A549 (cell line): ENCODE measurements around the gene PIGU. TPM values are rescaled to one million over a fixed set of nuclear protein-coding genes. Genes with fewer than 3 reads are reported as not detected.

Experiments
- ATAC-seq, 2 experiments: fragments of 200-7000 bp in 1 of 2; fragments of >200 bp in 1 of 2; cut with Nextera tagmentation in 1 of 2; cut with Tn5 transposase in 1 of 2; 3 replicates each; pipeline versions ENCODE4 v1.8.0 to v1.9.1; 2018 to 2020; ENCODE audit warnings: mild to moderate bottlenecking in 1 of 2, moderate library complexity in 1 of 2
- CTCF ChIA-PET: fragments of 300-600 bp; sonication (Branson Sonifier 250); formaldehyde crosslinking; extraction: SDS; loops from one replicate; lab custom pipeline; 2021; ENCODE audit warnings: antibody characterized with exemption, inconsistent platforms; lab: Yijun Ruan, JAX
- POLR2A ChIA-PET: fragments of 350-600 bp; formaldehyde crosslinking; extraction: SDS; loops from one replicate; lab custom pipeline; 2021; ENCODE audit warnings: antibody characterized with exemption, inconsistent platforms; lab: Yijun Ruan, JAX
- DNase-seq, 2 experiments: peaks; one replicate each; pipeline versions ENCODE4 v3.0.0 to v3.0.0-alpha.2; 2011 to 2016; ENCODE audit warnings: low read depth in 1 of 2, low spot score in 1 of 2
- FAIRE-seq: peaks from 2 replicates; lab custom pipeline; 2011; peaks lifted over from hg19 to GRCh38; lab: Jason Lieb, UNC
- H3K27ac ChIP-seq, 2 experiments: fragments of >200 bp; sonication (Bioruptor Twin); formaldehyde crosslinking; 3 replicates each; pipeline ENCODE4 v1.5.1; 2016 to 2017
- H3K4me1 ChIP-seq: fragments of >200 bp; sonication (Bioruptor Twin); formaldehyde crosslinking; 3 replicates; pipeline ENCODE4 v1.6.1; 2016
- H3K4me2 ChIP-seq: fragments of >200 bp; sonication (Bioruptor Twin); formaldehyde crosslinking; 3 replicates; pipeline ENCODE4 v1.6.1; 2016
- H3K4me3 ChIP-seq: fragments of >200 bp; sonication (Bioruptor Twin); formaldehyde crosslinking; 3 replicates; pipeline ENCODE4 v1.5.1; 2016
- H3K9me3 ChIP-seq: fragments of >200 bp; sonication (Bioruptor Twin); formaldehyde crosslinking; 3 replicates; pipeline ENCODE4 v1.6.1; 2016
- BCL3 ChIP-seq: fragments of >200 bp; sonication (Bioruptor Twin); formaldehyde crosslinking; IDR thresholded peaks from 3 replicates; pipeline ENCODE4 v1.6.1; 2016
- BHLHE40 ChIP-seq: IDR thresholded peaks from 2 replicates; pipeline ENCODE4 v1.6.1; 2012; ENCODE audit warnings: low read depth, low read length, inconsistent platforms
- CBX2 ChIP-seq: fragments of 200-600 bp; sonication (generic); IDR thresholded peaks from 2 replicates; pipeline ENCODE4 v1.6.1; 2016; ENCODE audit warnings: low read depth, mild to moderate bottlenecking, borderline replicate concordance
- CBX8 ChIP-seq: fragments of 200-600 bp; sonication (generic); IDR thresholded peaks from 2 replicates; pipeline ENCODE4 v1.6.1; 2016
- CEBPB ChIP-seq, 2 experiments: fragments of >200 bp in 1 of 2; sonication (Bioruptor Twin) in 1 of 2; formaldehyde crosslinking in 1 of 2; IDR thresholded peaks; 2 replicates each; pipeline ENCODE4 v1.6.1; 2012 to 2016
- EHF ChIP-seq: fragments of 250-450 bp; sonication (Bioruptor Pico); IDR thresholded peaks from 2 replicates; pipeline ENCODE4 v1.5.0; 2020; ENCODE audit warnings: mild to moderate bottlenecking
- ELK1 ChIP-seq: fragments of 150-350 bp; IDR thresholded peaks from 2 replicates; pipeline ENCODE4 v1.6.1; 2014; ENCODE audit warnings: low read depth, mild to moderate bottlenecking, low read length
- FOSB ChIP-seq: fragments of 250-450 bp; sonication (Bioruptor Pico); IDR thresholded peaks from 2 replicates; pipeline ENCODE4 v1.5.0; 2020; ENCODE audit warnings: mild to moderate bottlenecking, moderate library complexity
- FOXS1 ChIP-seq: fragments of 250-450 bp; sonication (Bioruptor Pico); IDR thresholded peaks from 2 replicates; pipeline ENCODE4 v1.5.0; 2020; ENCODE audit warnings: mild to moderate bottlenecking, moderate library complexity
- GATA3 ChIP-seq: IDR thresholded peaks from 2 replicates; pipeline ENCODE4 v1.6.1; 2012; ENCODE audit warnings: borderline replicate concordance
- HDAC2 ChIP-seq: fragments of 200-600 bp; sonication (generic); IDR thresholded peaks from 2 replicates; pipeline ENCODE4 v1.6.1; 2016
- HOXA7 ChIP-seq: fragments of 250-450 bp; sonication (Bioruptor Pico); IDR thresholded peaks from 2 replicates; pipeline ENCODE4 v1.5.0; 2020; ENCODE audit warnings: mild to moderate bottlenecking, moderate library complexity
- JUN ChIP-seq, 2 experiments: fragments of >200 bp; sonication (Bioruptor Twin); formaldehyde crosslinking; IDR thresholded peaks; 2 replicates in 1 of 2; 3 replicates in 1 of 2; pipeline ENCODE4 v1.6.1; 2016 to 2017
- JUNB ChIP-seq: fragments of >200 bp; sonication (Bioruptor Twin); formaldehyde crosslinking; IDR thresholded peaks from 2 replicates; pipeline ENCODE4 v1.6.1; 2016
- MYC ChIP-seq: IDR thresholded peaks from 2 replicates; pipeline ENCODE4 v1.6.1; 2012; ENCODE audit warnings: mild to moderate bottlenecking, inconsistent platforms, low read length, improper control_type of control experiment, borderline replicate concordance
- NPAS2 ChIP-seq: fragments of 250-450 bp; sonication (Bioruptor Pico); IDR thresholded peaks from 2 replicates; pipeline ENCODE4 v1.8.0; 2022; ENCODE audit warnings: mild to moderate bottlenecking, moderate library complexity, borderline replicate concordance
- PHF8 ChIP-seq: fragments of 200-600 bp; sonication (generic); IDR thresholded peaks from 2 replicates; pipeline ENCODE4 v1.6.1; 2016; ENCODE audit warnings: low read depth, mild to moderate bottlenecking, antibody characterized with exemption, moderate library complexity, borderline replicate concordance
- POLR2A ChIP-seq: IDR thresholded peaks from 2 replicates; pipeline ENCODE4 v1.6.1; 2012; ENCODE audit warnings: mild to moderate bottlenecking, low read length
- POLR2AphosphoS2 ChIP-seq: conservative IDR thresholded peaks from 2 replicates; pipeline ENCODE4 v1.6.1; 2012; ENCODE audit warnings: low read length, improper control_type of control experiment, inconsistent platforms
- RAD21 ChIP-seq, 2 experiments: fragments of >200 bp in 1 of 2; sonication (Bioruptor Twin) in 1 of 2; formaldehyde crosslinking in 1 of 2; IDR thresholded peaks in 1 of 2; conservative IDR thresholded peaks in 1 of 2; 2 replicates in 1 of 2; 3 replicates in 1 of 2; pipeline ENCODE4 v1.6.1; 2012 to 2018; ENCODE audit warnings: inconsistent platforms in 1 of 2
- RNF2 ChIP-seq: fragments of 200-600 bp; sonication (generic); IDR thresholded peaks from 2 replicates; pipeline ENCODE4 v1.6.1; 2016; ENCODE audit warnings: low read depth, mild to moderate bottlenecking, antibody characterized with exemption, moderate library complexity, borderline replicate concordance
- TFCP2L1 ChIP-seq: fragments of 250-450 bp; sonication (Bioruptor Pico); IDR thresholded peaks from 2 replicates; pipeline ENCODE4 v1.5.0; 2021; ENCODE audit warnings: mild to moderate bottlenecking
- TP53 ChIP-seq: fragments of 250-450 bp; sonication (Bioruptor Pico); IDR thresholded peaks from 2 replicates; pipeline ENCODE4 v1.5.0; 2021; ENCODE audit warnings: mild to moderate bottlenecking, moderate library complexity
- ZFP36 ChIP-seq: fragments of 450-650 bp; IDR thresholded peaks from 2 replicates; pipeline ENCODE4 v1.6.1; 2014; ENCODE audit warnings: borderline replicate concordance; ENCODE audit not compliant: partially characterized antibody
- ZSCAN20 ChIP-seq: fragments of 250-450 bp; sonication (Bioruptor Pico); IDR thresholded peaks from 2 replicates; pipeline ENCODE4 v1.8.0; 2022; ENCODE audit warnings: mild to moderate bottlenecking, moderate library complexity
- WGBS: methylation state at CpG from one replicate; pipeline ENCODE4 v1.1.6; 2017; ENCODE audit errors: missing lambda C conversion rate; 5-methylcytosine and 5-hydroxymethylcytosine counted together
- polyA plus RNA-seq, 4 experiments: library from polyadenylated mRNA; depleted of rRNA in 3 of 4; stranded (reverse); fragments of >200 nt; fragmentation: RNase III in 1 of 4; extraction: RNeasy Plus Mini Kit Qiagen cat#74134 plus additional on column Dnase treatment in 1 of 4; gene quantifications; 2 replicates in 3 of 4; 3 replicates in 1 of 4; pipeline ENCODE4 v1.2.3, GENCODE V29; 2011 to 2017
- TF ChIP-seq, protein P1 (sequence below): fragments of >200 bp; sonication (Bioruptor Twin); formaldehyde crosslinking; IDR thresholded peaks from 3 replicates; pipeline ENCODE4 v1.5.1; 2016
- TF ChIP-seq, protein P2 (sequence below): IDR thresholded peaks from 2 replicates; pipeline ENCODE4 v1.6.1; 2012
- TF ChIP-seq, protein P3 (sequence below): fragments of 450-650 bp; IDR thresholded peaks from 2 replicates; pipeline ENCODE4 v1.6.1; 2014; ENCODE audit warnings: antibody characterized with exemption

Gene PIGU
- polyA plus RNA-seq, 2 of the 4 experiments (the other 2 are of a cell fraction), result 27.8 to 103 TPM

GRCh38 chr20:34709831-34710567, 33.1 kb upstream of the PIGU start:
- ChIA-PET CTCF (interaction anchor here (0.8 to 8.6 kb wide), 12 partner anchors 10 to 397 kb away, joined by 3 to 108 read pairs (median 6); no protein-coding TSS in a partner anchor), POLR2A (no interaction called here)
- Histone ChIP-seq H3K9me3 (no peaks in the 10 kb centered on the region), H3K4me1 (peaks cover 41% of the 10 kb centered on the region), H3K4me2 (peak overlapping the region; percentile 88), H3K27ac (peak overlapping the region; percentile 78 to 99), H3K4me3 (peak overlapping the region; percentile 64)
- ATAC-seq, result peak; percentile 60 to 71
- TF ChIP-seq, protein P1, sequence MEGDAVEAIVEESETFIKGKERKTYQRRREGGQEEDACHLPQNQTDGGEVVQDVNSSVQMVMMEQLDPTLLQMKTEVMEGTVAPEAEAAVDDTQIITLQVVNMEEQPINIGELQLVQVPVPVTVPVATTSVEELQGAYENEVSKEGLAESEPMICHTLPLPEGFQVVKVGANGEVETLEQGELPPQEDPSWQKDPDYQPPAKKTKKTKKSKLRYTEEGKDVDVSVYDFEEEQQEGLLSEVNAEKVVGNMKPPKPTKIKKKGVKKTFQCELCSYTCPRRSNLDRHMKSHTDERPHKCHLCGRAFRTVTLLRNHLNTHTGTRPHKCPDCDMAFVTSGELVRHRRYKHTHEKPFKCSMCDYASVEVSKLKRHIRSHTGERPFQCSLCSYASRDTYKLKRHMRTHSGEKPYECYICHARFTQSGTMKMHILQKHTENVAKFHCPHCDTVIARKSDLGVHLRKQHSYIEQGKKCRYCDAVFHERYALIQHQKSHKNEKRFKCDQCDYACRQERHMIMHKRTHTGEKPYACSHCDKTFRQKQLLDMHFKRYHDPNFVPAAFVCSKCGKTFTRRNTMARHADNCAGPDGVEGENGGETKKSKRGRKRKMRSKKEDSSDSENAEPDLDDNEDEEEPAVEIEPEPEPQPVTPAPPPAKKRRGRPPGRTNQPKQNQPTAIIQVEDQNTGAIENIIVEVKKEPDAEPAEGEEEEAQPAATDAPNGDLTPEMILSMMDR, result peak; percentile 78
- TF ChIP-seq RAD21 (conservative IDR thresholded peaks at IDR 0.05 in 1 of 2, IDR thresholded peaks at IDR 0.05 in 1 of 2) (peak in 1 of 2 experiments; percentile 41; a peak in 3 of 5 replicates), ZSCAN20 (CRISPR knock-in tag) (no peak), FOSB (CRISPR knock-in tag) (no peak), TFCP2L1 (CRISPR knock-in tag) (no peak), MYC (0 out of 2 replicates have a peak, but pooled peaks have one; percentile 25), CBX8 (no peak), FOXS1 (CRISPR knock-in tag) (no peak), GATA3 (no peak), CBX2 (no peak), ZFP36 (no peak), JUNB (no peak), PHF8 (no peak), RNF2 (no peak), HOXA7 (CRISPR knock-in tag) (no peak)
- TF ChIP-seq, protein P2, sequence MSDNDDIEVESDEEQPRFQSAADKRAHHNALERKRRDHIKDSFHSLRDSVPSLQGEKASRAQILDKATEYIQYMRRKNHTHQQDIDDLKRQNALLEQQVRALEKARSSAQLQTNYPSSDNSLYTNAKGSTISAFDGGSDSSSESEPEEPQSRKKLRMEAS, result peak; percentile 28; the same call in 1 of the 2 replicates
- peak in 1 of 2 experiments; percentile 84 for DNase-seq
- 35% methylated on average over 23 of the region's 61 CpGs for WGBS
- no peak for FAIRE-seq

- H3K27ac ChIP-seq, result peak overlapping the region; percentile 78 to 99
- ATAC-seq (peak; percentile 62 to 79), FAIRE-seq (no peak), DNase-seq (peak; percentile 86)
- no peaks in the 10 kb centered on the region for H3K9me3 ChIP-seq
- H3K4me3 ChIP-seq, result peak overlapping the region; percentile 64
- WGBS, result under 1% methylated on average over 16 of the region's 64 CpGs
- peaks cover 40% of the 10 kb centered on the region for H3K4me1 ChIP-seq
- H3K4me2 ChIP-seq, result peak overlapping the region; percentile 88
- ChIA-PET CTCF (interaction anchor here (0.6 to 8.6 kb wide), 20 partner anchors 9 to 397 kb away, joined by 3 to 108 read pairs (median 5); partner anchors contain the start of gene DYNLRB1), POLR2A (no interaction called here)
- TF ChIP-seq CBX8 (no peak), PHF8 (peak; percentile 65), FOXS1 (CRISPR knock-in tag) (no peak), EHF (CRISPR knock-in tag) (no peak), HOXA7 (CRISPR knock-in tag) (no peak), RAD21 (conservative IDR thresholded peaks at IDR 0.05 in 1 of 2, IDR thresholded peaks at IDR 0.05 in 1 of 2) (no peak), ELK1 (no peak), JUN (IDR thresholded peaks at IDR 0.05) (no peak), BCL3 (no peak), BHLHE40 (no peak), TFCP2L1 (CRISPR knock-in tag) (no peak), NPAS2 (no peak), CEBPB (IDR thresholded peaks at IDR 0.05) (no peak), POLR2AphosphoS2 (no peak), HDAC2 (no peak), TP53 (CRISPR knock-in tag) (no peak), POLR2A (peak; percentile 19), GATA3 (no peak)
- TF ChIP-seq, protein P3, sequence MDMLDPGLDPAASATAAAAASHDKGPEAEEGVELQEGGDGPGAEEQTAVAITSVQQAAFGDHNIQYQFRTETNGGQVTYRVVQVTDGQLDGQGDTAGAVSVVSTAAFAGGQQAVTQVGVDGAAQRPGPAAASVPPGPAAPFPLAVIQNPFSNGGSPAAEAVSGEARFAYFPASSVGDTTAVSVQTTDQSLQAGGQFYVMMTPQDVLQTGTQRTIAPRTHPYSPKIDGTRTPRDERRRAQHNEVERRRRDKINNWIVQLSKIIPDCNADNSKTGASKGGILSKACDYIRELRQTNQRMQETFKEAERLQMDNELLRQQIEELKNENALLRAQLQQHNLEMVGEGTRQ, result no peak
Measured at GRCh38 chr20:34709044-34709830, 32.3 kb upstream of the PIGU start.
